ENCODE results near the gene GCN1.

GRCh38 chr12:120206228-120206627 lies 11.7 kb upstream of the GCN1 start:
- no peak for TF ChIP-seq POLR2A (IDR thresholded peaks at IDR 0.05; ENCODE audit: extremely low read depth, insufficient read length)
- no peak for TF ChIP-seq CTCF (IDR thresholded peaks at IDR 0.05; ENCODE audit: low read depth, low read length)
- TF ChIP-seq MAX (IDR thresholded peaks at IDR 0.05; ENCODE audit: low read depth, low read length) = no peak
- TF ChIP-seq MYC (IDR thresholded peaks at IDR 0.05; ENCODE audit: low read depth, low read length) = no peak

Data from NB4 (cell line).